DOHH2 (cell line): ENCODE data around the gene ARHGEF12.

Source experiments
- H3F3A ChIP-seq: fragments of 200-600 bp; sonication (generic), shearing (Covaris generic); 2 replicates; pipeline ENCODE4 v1.6.0; 2016; ENCODE audit warnings: antibody characterized with exemption, mild to moderate bottlenecking; ENCODE audit not compliant: control insufficient read depth, insufficient read depth
- H3K27ac ChIP-seq: fragments of 200-600 bp; sonication (generic); 2 replicates; pipeline ENCODE4 v1.5.1; 2014; ENCODE audit warnings: low read depth, mild to moderate bottlenecking, low read length, moderate library complexity
- H3K27me3 ChIP-seq: fragments of 200-600 bp; sonication (generic); 2 replicates; pipeline ENCODE4 v1.6.1; 2014; ENCODE audit warnings: mild to moderate bottlenecking, low read length, mixed read lengths; ENCODE audit not compliant: control insufficient read depth
- H3K36me3 ChIP-seq: fragments of 200-600 bp; sonication (generic); 2 replicates; pipeline ENCODE4 v1.6.1; 2014; ENCODE audit warnings: mild to moderate bottlenecking, low read length, moderate library complexity, mixed read lengths; ENCODE audit not compliant: control insufficient read depth
- H3K4me1 ChIP-seq: fragments of 200-600 bp; sonication (generic); 2 replicates; pipeline ENCODE4 v1.6.1; 2014; ENCODE audit warnings: mild to moderate bottlenecking, low read length, mixed read lengths; ENCODE audit not compliant: control insufficient read depth
- H3K4me2 ChIP-seq: fragments of 200-600 bp; sonication (generic); 2 replicates; pipeline ENCODE4 v1.6.0; 2014; ENCODE audit warnings: mild to moderate bottlenecking, low read length, moderate library complexity
- H3K4me3 ChIP-seq: fragments of 200-600 bp; sonication (generic); 2 replicates; pipeline ENCODE4 v1.5.1; 2014; ENCODE audit warnings: mild to moderate bottlenecking, low read length, mixed read lengths
- H3K79me2 ChIP-seq: fragments of 200-600 bp; sonication (generic); 2 replicates; pipeline ENCODE4 v1.6.1; 2014; ENCODE audit warnings: mild to moderate bottlenecking, low read length, mixed read lengths; ENCODE audit not compliant: control insufficient read depth
- H3K9me2 ChIP-seq: fragments of 200-600 bp; sonication (generic); replicated peaks from 2 replicates; pipeline ENCODE4 v1.6.1; 2014; ENCODE audit warnings: mild to moderate bottlenecking, low read length, mixed read lengths; ENCODE audit not compliant: control insufficient read depth
- H3K9me3 ChIP-seq: fragments of 200-600 bp; sonication (generic); 2 replicates; pipeline ENCODE4 v1.6.1; 2014; ENCODE audit warnings: antibody characterized with exemption, low read length, mixed read lengths; ENCODE audit not compliant: control insufficient read depth, insufficient read depth
- H4K20me1 ChIP-seq: fragments of 200-600 bp; sonication (generic); 2 replicates; pipeline ENCODE4 v1.6.0; 2014; ENCODE audit warnings: low read depth, mild to moderate bottlenecking, antibody characterized with exemption, low read length, moderate library complexity; ENCODE audit not compliant: control insufficient read depth, insufficient read depth
- CTCF ChIP-seq: fragments of 200-600 bp; sonication (generic); IDR thresholded peaks from one replicate; pipeline ENCODE4 v1.5.1; 2014; ENCODE audit warnings: antibody characterized with exemption, mild to moderate bottlenecking, low read depth, low read length; ENCODE audit not compliant: poor library complexity, severe bottlenecking
- EZH2phosphoT487 ChIP-seq: fragments of 200-600 bp; sonication (generic); IDR thresholded peaks from 2 replicates; pipeline ENCODE4 v1.6.1; 2017; ENCODE audit warnings: borderline replicate concordance, mild to moderate bottlenecking, antibody characterized with exemption, low read length, moderate library complexity, mixed read lengths

The ARHGEF12 gene

GRCh38 chr11:120395778-120396177, 59.6 kb downstream of the ARHGEF12 start:
- no peak overlapping the region for H3K27ac ChIP-seq
- no peak overlapping the region for H3K4me3 ChIP-seq
- H3K36me3 ChIP-seq: no peaks in the 10 kb centered on the region
- TF ChIP-seq CTCF (no peak), EZH2phosphoT487 (no peak)
- H3K27me3 ChIP-seq: no peaks in the 10 kb centered on the region
- no peaks in the 10 kb centered on the region for H3K9me2 ChIP-seq
- no peaks in the 10 kb centered on the region for H4K20me1 ChIP-seq
- no peak overlapping the region for H3K4me2 ChIP-seq
- no peaks in the 10 kb centered on the region; the same call in 1 of the 2 replicates for H3K79me2 ChIP-seq
- H3K4me1 ChIP-seq: no peaks in the 10 kb centered on the region
- no peaks in the 10 kb centered on the region for H3F3A ChIP-seq
- H3K9me3 ChIP-seq: no peaks in the 10 kb centered on the region

GRCh38 chr11:120398132-120398531, 61.9 kb downstream of the ARHGEF12 start:
- no peak for TF ChIP-seq CTCF
- no peak for TF ChIP-seq EZH2phosphoT487
- no peaks in the 10 kb centered on the region for H3F3A ChIP-seq
- no peaks in the 10 kb centered on the region; the same call in 1 of the 2 replicates for H3K79me2 ChIP-seq
- H3K27ac ChIP-seq: no peak overlapping the region
- H3K4me2 ChIP-seq: no peak overlapping the region
- no peaks in the 10 kb centered on the region for H3K4me1 ChIP-seq
- H3K9me2 ChIP-seq: no peaks in the 10 kb centered on the region
- no peak overlapping the region for H3K4me3 ChIP-seq
- H3K9me3 ChIP-seq: no peaks in the 10 kb centered on the region
- H3K27me3 ChIP-seq: no peaks in the 10 kb centered on the region
- no peaks in the 10 kb centered on the region for H3K36me3 ChIP-seq
- H4K20me1 ChIP-seq: no peaks in the 10 kb centered on the region

- Histone ChIP-seq H3K9me3 (no peaks in the 10 kb centered on the region), H3K36me3 (no peaks in the 10 kb centered on the region), H3K9me2 (no peaks in the 10 kb centered on the region), H3F3A (no peaks in the 10 kb centered on the region), H3K79me2 (no peaks in the 10 kb centered on the region; the same call in 1 of the 2 replicates), H3K4me2 (no peak overlapping the region), H3K4me1 (no peaks in the 10 kb centered on the region), H3K4me3 (no peak overlapping the region), H3K27me3 (no peaks in the 10 kb centered on the region), H4K20me1 (no peaks in the 10 kb centered on the region), H3K27ac (no peak overlapping the region)
- TF ChIP-seq CTCF (no peak), EZH2phosphoT487 (no peak)
These were observed 63.1 kb downstream of the ARHGEF12 start for GRCh38 chr11:120399307-120399706.
